Activated CD8-positive, alpha-beta memory T cell treated with anti-CD3 and anti-CD28 coated beads, Interleukin-2, amount 50 U/mL, for 24 hours (primary cell): Measurements from ENCODE around the gene SPEG.

ENCODE experiments used
- DNase-seq: peaks from one replicate; pipeline ENCODE4 v3.0.0-alpha.2; 2020; ENCODE audit errors: extremely low read depth

SPEG gene

DNA sequence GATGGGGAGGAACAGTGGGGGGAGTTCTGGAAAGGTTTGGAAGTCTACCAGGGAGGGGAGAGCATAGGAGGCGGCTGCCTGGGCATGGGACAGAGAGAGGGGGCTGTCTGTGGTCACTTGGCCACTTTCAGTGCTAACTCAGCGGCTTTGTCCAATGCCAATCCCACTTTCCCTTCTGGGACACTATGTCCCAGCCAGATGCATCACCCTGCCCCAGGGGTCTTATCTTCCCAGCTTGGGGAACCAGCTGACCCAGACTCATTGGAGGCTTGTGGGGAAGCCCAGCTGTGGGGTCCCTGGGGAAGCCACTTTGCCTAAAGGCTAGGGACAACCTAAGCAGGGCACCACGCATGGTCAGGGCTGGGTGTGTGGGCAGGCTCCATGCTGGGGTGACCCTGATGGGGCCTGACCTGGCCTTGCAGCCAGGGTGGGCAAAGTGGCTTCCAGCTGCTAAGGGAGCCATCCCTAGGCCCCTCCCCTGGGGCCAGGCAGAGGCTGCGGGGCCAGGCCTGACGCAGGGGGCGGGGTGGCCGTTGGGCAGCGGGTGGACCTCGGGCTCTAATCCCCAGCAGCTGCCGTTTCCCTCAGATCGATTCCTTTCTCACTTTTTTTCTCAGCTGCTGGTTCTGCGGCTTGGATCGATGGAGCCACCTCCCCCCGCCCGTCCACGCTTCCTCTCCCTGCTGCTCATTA, 78.0 kb downstream of the SPEG start:
- DNase-seq: no peak

DNA sequence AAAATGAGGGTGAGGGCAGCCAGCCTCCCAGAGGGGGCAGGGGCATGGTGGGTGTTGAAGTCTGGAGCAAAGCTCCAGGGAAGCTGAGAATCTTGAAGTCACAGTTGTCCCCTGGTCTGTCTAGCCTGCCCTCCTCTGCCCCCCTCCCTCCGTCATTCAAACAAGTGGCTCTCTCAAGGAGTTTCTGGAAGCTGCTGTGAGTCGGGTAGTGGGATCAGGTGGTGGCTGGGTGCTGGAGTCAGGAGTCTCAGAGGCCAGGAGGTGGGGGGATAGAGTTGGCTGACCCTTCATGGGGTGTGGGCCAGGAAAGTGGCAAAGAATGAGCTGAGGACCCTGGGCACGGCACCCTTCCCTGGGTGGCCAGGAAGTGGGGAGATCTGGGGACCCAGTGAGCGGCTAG, 79.1 kb downstream of the SPEG start:
- no peak for DNase-seq

DNA sequence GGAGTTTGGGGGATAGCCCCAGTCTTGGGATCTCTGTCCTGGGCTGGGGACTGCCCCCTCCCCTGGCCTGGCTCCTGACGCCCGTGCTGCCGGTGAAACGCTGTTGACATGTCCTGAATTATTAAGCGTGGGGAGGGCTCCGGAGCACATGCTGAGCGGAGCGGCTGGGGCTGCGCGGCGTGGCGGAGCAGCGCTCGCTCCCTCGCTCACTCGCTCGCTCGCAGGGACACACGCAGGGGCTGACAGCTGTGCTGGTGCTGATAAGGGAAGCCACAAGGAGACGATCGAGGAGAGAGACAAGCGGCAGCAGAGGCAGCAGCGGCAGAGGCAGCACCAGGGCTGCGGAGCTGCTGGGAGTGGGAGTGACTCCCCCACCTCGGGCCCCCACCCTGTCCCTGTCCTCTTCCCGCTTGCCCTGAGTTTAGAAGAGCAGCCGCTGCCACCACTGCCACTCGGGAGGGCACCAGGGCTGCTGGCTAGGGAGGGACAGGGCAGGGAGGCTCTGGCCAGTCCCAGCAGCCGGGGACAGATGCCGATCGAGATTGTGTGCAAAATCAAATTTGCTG, 79.6 kb downstream of the SPEG start, which contains the start of gene ASIC4:
ASIC4 (plus strand) TSS at position 287 of the 566 bp plus-strand sequence; CDS start at position 530, 243 bp downstream.
- DNase-seq: no peak

DNA sequence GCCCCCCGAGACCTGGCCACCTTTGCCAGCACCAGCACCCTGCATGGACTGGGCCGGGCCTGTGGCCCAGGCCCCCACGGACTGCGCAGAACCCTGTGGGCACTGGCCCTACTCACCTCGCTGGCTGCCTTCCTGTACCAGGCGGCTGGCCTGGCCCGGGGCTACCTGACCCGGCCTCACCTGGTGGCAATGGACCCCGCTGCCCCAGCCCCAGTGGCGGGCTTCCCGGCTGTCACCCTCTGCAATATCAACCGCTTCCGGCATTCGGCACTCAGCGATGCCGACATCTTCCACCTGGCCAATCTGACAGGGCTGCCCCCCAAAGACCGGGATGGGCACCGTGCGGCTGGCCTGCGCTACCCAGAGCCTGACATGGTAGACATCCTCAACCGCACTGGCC, 80.2 kb downstream of the SPEG start:
- DNase-seq: no peak

DNA sequence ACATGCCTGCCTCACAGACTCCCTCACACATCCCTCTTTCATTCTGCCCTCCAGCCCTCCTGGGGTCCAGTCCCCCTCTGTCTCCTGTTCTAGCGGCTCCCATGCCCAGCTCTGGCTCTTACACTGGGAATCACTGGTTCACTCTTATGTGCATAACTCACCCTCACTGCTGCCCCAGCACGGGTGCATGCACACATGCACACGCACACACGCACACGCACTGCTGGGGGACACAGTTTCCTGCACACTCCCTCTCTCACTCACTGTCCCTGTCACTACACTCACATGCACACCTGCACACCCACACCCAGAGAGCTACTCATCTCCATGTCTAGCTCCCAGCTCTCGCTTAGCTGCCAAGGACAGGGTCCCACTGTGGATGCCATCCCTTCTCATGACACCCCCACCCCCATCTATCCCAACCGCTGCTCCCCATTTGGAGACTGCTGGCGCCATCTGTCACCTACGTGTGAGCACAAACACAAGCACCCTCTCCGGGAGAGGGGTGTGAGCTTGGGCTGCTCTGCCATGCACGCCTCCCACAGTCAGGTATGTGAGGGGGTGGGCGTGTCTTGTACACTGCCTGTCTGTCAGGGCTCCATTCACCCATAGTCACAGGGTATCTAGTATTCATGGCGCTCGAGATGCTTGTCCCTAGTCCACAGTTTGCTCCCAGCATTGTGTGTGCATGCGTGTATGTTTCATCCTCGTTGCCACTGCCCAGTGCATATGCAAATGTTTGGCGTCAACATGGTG, 81.4 kb downstream of the SPEG start:
- DNase-seq: no peak

DNA sequence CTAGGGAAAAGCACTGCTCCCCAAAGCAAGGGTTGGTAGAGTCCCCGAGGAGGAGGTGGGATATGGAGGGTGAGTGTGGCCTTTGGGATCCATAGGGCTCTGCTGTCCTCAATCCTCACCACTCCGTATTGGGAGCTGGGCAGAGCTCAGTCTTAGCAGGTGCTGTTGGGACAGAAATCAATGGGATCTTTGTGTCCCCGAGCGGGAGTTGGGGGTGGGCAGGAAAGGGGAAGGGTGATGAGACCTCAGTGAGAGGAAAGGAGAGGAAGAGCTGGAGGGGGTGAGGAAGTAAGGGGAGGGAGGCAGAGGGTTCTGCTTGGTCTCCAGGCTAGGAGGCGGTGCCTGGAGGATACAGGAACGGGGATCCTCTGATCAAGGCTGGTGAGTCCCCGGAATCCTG, 82.2 kb downstream of the SPEG start:
- DNase-seq: no peak

DNA sequence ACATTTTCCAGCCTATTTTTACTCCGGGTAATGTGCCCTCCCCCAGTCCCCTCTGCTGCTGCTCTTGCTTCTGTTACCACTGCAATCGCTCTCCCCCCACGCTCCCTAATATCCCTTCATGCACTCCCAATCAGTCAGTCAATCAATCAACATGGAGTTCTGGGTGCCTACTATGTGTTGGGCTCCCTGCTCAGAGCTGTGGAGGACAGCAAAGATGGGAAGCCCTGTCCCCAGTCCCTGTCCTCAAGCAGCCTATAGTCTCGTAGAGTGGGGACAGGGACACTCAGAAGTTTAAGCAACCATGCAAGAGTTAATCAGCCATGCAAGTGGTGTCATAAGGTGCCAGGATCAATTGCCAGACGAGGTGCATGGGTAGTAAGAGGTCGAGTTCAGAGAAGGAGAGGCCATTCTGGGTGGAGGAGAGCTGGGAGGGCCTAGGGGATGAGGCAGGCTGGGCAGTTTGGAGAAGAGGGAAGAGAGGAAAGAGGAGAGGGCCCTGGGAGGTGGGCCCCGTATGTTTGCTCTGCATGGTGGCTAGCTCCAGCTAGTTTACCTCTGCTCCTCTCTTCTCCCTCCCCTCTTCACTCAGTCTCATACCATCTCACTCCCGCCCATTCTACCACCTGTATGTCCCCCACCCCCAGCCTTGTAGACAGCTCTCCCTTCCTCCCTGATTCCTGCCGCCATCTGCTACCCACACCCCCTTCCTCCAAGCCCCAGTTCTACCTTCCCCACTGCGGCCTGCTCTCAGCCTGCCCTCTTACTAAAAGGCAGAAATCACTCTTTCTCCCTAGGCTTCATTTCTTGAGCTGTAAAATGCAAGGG, 83.5 kb downstream of the SPEG start:
- DNase-seq: no peak

DNA sequence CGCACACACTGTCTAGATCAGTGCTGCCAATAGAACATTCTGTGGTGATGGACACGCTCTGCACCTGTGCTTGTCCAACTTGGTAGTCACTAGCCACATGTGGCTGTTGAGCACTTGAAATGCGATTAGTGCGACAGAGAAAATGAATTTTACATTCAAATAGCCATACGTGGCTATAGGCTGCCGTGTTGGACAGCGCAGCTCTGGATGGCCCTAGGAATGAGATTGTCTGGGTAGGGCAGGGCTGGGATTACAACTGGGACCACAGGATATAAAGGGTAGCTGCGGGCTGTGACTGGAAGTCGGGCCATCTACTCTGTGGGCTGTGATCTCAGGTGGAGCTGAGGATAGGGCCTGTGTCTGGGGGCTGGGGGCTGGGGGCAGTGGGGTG, 84.9 kb downstream of the SPEG start:
- no peak for DNase-seq

DNA sequence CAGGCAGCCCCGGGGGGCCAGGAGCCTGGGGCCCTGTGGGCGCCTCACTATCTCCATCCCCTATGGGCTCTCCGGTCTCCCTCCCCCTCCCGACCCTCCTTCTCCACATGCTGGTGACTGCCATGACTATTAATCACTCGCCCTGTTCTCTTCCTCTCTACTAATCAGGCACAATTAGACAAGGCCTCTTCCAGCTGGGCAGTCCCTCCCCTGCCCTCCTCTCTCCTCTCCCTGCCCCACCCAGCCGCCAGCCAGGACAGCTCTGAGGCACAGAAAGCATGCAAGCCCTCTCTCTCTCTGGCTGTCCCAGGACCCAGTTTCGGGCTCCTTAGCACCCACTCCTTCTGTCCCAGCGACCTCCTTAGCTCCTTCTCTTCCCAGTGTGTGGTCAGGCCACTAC, 85.4 kb downstream of the SPEG start:
- no peak for DNase-seq

DNA sequence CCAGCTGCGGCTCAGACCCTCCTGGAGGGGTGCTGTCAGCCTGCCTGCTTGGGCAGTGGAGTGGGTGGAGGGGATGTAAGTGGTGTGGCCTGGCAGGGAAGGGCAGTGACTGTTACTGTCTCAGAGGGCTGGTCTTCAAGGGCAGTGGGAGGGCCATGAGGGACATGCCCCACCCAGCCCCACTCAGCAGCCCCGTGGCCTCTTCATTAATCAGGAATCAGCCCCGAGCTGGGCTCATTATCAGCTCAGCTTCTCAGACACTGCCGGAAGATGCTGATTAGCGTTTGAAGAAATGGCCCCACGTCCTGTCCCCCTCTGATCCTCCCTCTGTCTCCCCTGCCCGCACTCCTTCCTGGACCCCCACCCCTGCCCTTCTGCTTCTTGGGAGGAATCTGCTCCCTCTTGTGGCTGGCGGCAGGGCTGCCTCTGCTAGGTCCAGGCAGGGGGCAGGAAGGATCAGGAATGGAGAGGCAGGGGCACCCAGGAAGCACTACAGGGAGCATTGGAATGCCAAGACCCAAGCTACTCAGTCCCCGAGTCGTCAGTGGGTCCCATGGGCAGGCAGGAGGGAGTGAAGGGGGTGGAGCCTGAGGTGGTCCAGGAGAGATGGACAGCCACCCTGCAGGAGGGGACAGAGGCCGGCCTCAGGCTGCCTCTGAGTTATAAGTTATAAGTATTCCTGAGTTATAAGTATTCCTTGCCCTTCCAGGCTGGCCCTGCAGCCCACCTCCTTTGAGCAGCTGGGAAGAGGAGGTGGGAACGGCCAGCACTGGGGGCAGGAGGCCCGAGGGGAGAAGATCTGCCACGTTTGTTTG, 86.6 kb downstream of the SPEG start:
- DNase-seq: no peak

DNA sequence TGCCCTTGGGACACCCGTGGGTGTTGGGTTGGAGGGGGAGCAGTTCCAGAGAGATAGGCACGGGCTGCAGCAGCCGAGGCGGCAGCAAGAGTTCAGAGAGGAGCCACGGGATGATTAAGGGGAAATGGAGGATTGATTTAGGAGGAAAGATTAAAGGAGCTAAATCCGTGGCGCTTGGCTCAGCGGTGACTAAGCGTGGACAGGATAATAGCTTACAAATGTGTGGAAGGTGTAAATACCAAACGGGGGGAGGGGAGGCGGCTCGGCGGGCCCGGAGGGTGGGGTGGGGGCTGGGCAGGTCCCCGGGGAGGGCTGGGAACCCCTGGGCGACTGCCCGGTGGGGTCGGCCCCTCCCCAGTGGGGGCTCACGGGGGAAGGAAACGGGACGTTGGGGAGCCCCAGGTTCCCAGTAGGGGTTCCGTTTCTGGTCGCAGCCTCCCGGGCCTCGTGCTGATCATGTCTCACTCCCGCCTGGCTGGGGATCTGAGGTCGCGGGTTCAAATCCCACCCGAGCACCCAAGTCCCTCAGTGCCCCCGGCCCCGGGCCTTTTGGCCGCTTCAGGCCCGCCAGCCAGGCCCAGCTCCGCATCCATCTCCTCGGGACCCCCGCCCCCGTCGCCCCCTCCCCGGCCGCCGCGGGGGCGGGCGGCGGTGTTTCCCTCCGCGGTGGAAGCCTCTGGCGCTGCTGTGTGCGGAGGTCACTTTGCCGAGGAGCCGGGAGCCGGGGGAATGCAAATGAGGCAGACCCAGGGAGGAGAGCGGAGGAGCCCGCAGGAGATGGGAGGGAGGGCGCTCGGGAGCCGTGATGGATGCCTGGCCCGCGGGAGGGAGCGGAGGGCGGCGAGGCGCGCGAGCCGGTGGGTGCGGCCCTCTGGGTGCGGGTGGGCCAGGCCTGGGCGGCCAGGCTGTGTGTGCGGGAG, 87.7 kb downstream of the SPEG start:
- no peak for DNase-seq

DNA sequence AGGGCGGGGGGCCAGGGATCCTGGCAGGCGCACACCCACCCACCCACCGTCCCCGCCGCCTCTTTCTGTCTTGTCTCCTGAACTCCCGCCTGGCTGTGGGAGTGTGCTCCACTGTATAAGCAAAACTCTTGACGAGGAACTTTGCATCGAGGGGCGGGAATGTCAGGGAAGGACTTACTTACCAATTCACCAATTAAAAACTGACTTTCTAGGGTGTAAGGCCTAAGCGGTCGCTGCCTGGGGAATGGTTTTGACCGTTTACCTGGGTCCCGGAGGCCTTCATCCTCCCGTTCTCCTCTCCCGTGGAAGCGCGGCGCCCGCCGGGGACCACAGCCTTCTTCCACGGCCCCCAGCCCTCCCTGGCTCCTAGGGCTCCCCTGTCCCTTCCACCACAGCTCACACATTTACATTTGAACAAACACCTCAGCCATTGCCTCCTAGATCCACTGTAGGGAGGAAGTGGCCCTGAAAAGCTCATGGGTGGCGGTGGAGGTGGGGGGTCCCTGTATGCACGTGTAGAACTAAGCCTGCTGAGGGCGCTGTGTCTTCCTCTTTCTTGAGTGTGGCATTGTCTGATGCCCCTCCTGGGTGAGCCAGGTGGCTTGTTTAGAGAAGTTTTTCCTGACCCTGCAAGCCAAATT, 88.5 kb downstream of the SPEG start:
- no peak for DNase-seq

DNA sequence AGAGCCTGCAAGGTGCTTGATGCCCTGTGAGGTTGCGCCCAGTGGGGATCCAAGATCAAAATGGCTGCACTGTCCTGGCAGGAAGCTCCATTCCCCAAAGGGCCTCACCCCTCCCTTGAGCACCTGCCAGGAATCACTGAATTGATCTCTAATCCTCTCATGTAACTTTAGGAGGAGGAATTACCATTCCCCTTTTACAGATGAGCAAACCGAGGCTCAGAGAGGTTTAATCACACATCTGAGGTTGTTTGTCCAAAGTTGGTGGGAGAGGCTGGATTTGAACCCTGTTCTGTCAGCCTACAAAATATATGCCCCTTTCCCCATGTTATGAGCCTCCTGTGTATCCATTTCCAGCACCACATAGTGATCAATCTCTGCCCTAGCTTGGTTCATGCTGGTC, 90.2 kb downstream of the SPEG start:
- DNase-seq: no peak

DNA sequence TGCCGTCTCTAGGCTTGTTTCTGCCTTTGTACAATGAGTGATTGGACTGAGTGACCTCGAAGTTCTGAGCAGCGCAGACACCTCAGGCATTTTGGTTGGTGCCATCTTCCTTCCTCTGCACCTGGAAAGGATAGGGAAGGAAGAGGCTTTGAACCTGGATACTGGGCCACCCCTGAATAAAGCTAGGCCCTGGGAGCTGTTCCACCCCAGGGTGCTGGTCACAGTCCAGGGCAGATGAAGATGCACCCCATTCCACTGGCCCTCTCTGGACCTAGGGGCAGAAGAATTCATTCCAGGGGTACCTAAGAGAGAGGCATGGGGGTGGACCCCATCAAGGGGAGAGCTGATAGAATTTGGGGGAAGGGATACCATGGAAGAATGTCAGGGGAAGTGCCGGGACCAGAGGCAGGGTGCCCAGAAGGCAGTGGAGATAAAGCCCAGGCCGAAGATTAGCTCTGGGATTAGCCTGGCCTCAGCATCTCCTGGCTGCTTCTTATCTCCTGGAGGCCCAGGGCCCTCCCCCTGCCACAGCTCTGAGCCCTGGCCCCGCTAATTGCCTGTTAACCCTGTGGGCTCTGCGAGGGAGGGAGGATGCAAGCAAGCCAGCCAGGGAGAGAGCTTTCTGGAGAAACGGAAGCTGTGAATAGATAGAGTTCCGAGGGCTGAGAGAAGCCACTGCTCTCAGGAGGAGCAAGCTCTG, 91.0 kb downstream of the SPEG start:
- DNase-seq: no peak

DNA sequence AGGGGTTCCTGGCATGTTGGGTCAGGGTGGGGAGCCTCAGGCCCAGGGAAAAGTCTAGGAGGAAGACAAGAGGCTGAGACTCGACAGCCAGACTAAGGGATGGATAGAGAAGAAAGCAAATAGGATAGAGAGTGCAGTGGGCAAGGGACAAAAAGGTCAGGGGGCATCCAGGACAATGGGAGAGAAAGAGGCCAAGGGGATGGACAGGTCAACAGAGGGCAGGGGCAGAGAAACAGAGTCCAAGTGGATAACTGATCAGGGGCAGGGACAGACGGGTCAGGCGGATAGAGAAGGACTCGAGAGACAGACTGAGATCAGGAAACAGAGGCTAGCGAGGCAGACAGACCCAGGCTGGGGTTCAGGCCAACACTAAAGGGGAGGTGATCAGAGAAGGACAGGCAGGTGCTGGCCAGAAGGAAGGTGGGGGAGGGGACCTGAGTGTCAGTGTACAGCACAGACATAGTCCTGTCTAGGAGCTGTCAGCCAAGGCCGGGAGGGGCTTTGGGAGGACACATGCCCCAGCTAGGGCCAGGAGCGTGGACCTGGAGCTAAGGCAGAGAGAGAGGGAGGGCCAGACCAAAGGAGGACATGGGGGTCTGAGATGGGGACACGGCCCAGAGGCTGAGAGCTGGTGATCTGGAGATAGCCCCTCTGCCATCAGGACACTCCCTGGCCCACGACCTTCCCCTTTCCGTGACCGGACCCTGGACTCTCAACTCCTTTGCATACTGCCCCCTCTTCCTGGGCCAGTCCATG, 91.9 kb downstream of the SPEG start:
- DNase-seq: no peak

DNA sequence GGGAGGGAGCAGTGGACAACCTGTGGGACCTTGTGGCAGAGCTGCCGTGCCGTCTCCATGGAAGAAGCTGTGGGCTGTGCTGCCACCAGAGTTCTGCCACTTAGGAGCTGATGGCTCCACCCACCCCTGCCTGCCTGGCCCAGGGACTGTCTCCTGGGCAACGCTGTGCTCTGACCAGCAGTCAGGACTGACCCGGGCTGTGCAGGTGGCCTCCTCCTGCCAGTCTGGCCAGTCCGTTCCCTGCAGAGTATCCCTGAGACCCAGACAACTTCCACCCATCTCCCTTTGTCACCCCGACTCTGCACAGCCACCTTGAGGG, 92.4 kb downstream of the SPEG start:
- no peak for DNase-seq

DNA sequence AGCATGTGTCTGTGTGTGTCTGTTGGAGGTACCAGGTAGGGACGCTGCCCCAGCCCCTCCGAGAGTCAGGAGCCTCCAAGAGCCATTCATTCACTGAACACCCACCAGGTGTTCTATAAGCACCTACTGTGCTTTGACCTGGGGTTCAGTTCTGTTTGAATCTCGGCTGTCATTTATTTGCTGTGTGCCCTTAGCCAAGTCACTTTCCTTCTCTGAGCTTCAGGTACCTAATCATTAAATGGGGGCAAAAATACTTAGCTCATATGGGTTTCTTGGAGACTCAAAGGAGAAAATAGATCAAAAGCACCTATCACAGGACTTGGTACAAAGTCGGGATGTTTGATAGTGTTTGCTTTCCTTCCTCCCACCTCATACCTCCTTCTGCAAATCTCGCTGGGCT, 92.8 kb downstream of the SPEG start:
- DNase-seq: no peak
